Glutamatergic neuron (in vitro differentiated cells): ENCODE data around the gene ZNRD2. TPM values are rescaled to one million over a fixed set of nuclear protein-coding genes. Genes with fewer than 3 reads are reported as not detected.
A peak's percentile ranks its signal among the peaks of the same experiment; 100 is the strongest.

Source experiments
- DNase-seq: peaks from one replicate; pipeline ENCODE4 v3.0.0; 2022
- H3K27ac Mint-ChIP-seq: one replicate; pipeline ENCODE4 v1.8.0; 2020; ENCODE audit warnings: mild to moderate bottlenecking, mixed read lengths, inconsistent platforms; ENCODE audit not compliant: unreplicated experiment
- H3K27me3 Mint-ChIP-seq: one replicate; pipeline ENCODE4 v1.8.0; 2020; ENCODE audit warnings: mild to moderate bottlenecking, moderate library complexity, mixed read lengths, inconsistent platforms; ENCODE audit not compliant: unreplicated experiment
- H3K36me3 Mint-ChIP-seq: one replicate; pipeline ENCODE4 v1.8.0; 2020; ENCODE audit warnings: mild to moderate bottlenecking, mixed read lengths, inconsistent platforms; ENCODE audit not compliant: unreplicated experiment
- H3K4me1 Mint-ChIP-seq: one replicate; pipeline ENCODE4 v1.8.0; 2020; ENCODE audit warnings: mild to moderate bottlenecking, low read depth, mixed read lengths, inconsistent platforms; ENCODE audit not compliant: unreplicated experiment
- H3K4me3 Mint-ChIP-seq: one replicate; pipeline ENCODE4 v1.8.0; 2020; ENCODE audit warnings: mild to moderate bottlenecking, mixed read lengths, inconsistent platforms; ENCODE audit not compliant: unreplicated experiment
- H3K9me3 Mint-ChIP-seq: one replicate; pipeline ENCODE4 v1.8.0; 2020; ENCODE audit warnings: mild to moderate bottlenecking, moderate library complexity, mixed read lengths, inconsistent platforms; ENCODE audit not compliant: unreplicated experiment
- total RNA-seq: library from RNA; stranded (reverse); fragmentation: NEBNext Ultra II Directional; extraction: Animal tissue kit (Norgen Biotek cat#: 25700); gene quantifications from one replicate; pipeline ENCODE4 v1.2.1, GENCODE V29; 2021; ENCODE audit not compliant: unreplicated experiment
- TF ChIP-seq, protein P1 (sequence below): fragments of 200-600 bp; sonication (generic); IDR thresholded peaks from one replicate; pipeline ENCODE4 v1.5.0; 2021; ENCODE audit not compliant: partially characterized antibody, unreplicated experiment

ZNRD2 gene
- total RNA-seq, 1 donor from 2014 or later, result 37.9 TPM

DNA sequence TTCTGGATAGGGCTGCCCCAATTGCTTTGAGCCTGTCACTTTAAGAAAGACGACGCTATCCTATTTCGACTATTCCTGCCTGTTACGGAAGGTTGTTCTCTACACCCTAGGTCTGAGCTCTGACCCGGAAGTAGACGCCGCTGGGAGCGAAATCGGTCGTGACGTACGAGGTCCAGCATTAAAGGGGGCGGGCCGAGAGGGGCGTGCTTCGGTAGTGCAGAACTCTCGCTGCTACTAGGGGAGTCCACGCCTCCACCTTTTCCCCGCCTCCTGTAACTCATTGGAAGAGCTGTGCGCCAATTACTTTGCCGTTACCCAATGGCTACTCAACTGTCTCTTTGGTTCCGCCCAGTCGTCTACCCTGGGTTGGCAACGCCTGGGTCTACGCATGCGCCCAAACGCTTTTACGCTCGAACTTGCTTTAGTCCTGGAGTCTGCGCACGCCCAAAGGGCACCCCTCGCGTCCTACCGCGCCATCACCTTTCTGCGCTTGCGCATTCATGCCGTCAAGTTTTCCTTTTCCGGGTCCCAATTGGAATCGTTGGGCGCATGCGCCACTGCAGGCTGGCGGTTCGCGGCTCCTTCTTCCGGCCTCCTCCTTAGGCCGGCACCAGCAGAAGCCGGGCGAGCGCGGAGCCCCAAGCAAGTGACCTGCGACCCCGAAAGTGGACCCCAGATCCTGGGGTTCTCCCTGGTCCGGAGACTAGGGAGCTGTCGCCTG is 45.1 kb downstream of the ZNRD2 start, which contains the start of gene PCNX3:
Gene PCNX3 (plus strand): TSS at position 548 of the 721 bp plus-strand sequence. CDS start 536 bp downstream, outside the sequence.
- Mint-ChIP-seq H3K36me3 (no peaks in the 10 kb centered on the region), H3K9me3 (peaks cover 17% of the 10 kb centered on the region), H3K27me3 (peaks cover 18% of the 10 kb centered on the region), H3K4me1 (peaks cover 13% of the 10 kb centered on the region), H3K4me3 (peak within 1 kb of the TSS; percentile 96), H3K27ac (peak within 1 kb of the TSS; percentile 77)
- TF ChIP-seq, protein P1, sequence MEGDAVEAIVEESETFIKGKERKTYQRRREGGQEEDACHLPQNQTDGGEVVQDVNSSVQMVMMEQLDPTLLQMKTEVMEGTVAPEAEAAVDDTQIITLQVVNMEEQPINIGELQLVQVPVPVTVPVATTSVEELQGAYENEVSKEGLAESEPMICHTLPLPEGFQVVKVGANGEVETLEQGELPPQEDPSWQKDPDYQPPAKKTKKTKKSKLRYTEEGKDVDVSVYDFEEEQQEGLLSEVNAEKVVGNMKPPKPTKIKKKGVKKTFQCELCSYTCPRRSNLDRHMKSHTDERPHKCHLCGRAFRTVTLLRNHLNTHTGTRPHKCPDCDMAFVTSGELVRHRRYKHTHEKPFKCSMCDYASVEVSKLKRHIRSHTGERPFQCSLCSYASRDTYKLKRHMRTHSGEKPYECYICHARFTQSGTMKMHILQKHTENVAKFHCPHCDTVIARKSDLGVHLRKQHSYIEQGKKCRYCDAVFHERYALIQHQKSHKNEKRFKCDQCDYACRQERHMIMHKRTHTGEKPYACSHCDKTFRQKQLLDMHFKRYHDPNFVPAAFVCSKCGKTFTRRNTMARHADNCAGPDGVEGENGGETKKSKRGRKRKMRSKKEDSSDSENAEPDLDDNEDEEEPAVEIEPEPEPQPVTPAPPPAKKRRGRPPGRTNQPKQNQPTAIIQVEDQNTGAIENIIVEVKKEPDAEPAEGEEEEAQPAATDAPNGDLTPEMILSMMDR, result no peak
- peak; percentile 99 for DNase-seq

DNA sequence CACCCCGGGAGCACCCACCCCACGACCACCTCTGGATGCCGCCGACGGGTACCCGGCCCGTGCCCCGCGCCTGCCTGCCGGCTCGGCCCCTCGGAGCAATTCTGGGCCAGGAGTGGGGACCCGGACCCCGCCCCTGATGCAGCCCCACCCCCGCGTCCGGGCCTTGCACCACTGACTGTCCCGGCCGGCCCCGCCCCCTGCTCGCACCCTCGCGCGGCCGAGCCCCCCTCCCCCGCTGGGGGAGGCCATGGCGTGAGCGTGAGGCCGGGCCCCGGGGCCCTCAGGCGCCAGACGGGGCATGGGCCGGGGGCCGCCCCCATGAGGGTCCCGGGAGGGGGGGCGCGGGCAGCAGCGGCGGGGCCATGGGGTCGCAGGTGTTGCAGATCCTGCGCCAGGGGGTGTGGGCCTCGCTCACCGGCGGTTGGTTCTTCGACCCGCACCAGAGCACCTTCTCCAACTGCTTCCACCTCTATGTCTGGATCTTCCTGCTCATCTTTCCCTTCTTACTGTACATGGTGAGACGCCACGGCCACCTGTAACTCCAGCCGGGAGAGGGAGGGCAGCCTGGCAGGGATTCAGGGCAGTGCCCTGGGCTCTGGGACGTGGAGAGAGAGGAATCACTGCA is 45.8 kb downstream of the ZNRD2 start:
- Mint-ChIP-seq H3K4me1 (peaks cover 12% of the 10 kb centered on the region), H3K27me3 (peaks cover 18% of the 10 kb centered on the region), H3K36me3 (no peaks in the 10 kb centered on the region), H3K4me3 (peak overlapping the region; percentile 96), H3K27ac (peak overlapping the region; percentile 68), H3K9me3 (peaks cover 17% of the 10 kb centered on the region)
- TF ChIP-seq, protein P1, result no peak
- DNase-seq, result peak; percentile 53

GRCh38 chr11:65616575-65617001 is 46.3 kb downstream of the ZNRD2 start:
- H3K9me3 Mint-ChIP-seq, result peaks cover 17% of the 10 kb centered on the region
- H3K27me3 Mint-ChIP-seq, result peaks cover 18% of the 10 kb centered on the region

DNA sequence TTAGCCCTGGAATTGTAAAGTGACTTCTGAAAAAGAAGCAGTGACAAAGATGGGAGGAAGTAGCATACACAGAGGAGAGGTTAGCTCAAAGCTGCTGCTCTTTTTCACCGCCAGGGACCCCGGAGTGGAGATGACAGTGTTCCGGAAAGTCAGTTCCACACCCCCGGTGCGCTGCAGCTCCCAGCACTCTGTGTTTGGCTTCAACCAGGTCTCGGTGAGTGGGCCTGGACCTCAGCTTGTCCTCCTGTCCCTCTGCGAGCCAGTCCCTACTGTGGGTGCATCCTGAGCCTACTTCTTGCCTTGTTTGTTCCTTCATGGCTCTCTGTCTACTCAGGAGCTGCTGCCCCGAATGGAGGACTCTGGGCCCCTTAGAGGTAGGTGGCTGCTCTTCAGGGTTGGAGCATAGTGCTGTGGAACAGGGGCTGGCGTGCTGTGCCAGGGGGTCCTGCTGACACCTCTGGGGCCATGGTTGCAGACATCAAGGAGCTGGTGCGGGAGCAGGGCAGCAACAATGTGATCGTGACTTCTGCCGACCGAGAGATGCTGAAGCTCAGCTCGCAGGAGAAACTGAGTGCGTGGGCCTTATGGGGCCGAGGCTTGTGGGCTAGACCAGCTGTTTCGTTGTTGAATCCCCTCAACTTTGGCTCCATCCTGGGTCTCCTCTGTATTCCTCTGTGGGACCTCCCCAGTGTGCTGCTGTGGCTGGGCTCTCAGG is 47.0 kb downstream of the ZNRD2 start:
- H3K27me3 Mint-ChIP-seq, result peaks cover 17% of the 10 kb centered on the region
- no peak for DNase-seq
- H3K4me1 Mint-ChIP-seq, result peaks cover 8% of the 10 kb centered on the region
- H3K27ac Mint-ChIP-seq, result no peak overlapping the region
- TF ChIP-seq, protein P1, result no peak
- H3K4me3 Mint-ChIP-seq, result peak overlapping the region; percentile 96
- H3K36me3 Mint-ChIP-seq, result no peaks in the 10 kb centered on the region
- H3K9me3 Mint-ChIP-seq, result peaks cover 17% of the 10 kb centered on the region

More at GRCh38 chr11:65616575-65617001, 46.3 kb downstream of the ZNRD2 start:
- peak overlapping the region; percentile 68 for H3K27ac Mint-ChIP-seq
- H3K36me3 Mint-ChIP-seq, result no peaks in the 10 kb centered on the region
- TF ChIP-seq, protein P1, result no peak
- H3K4me1 Mint-ChIP-seq, result peaks cover 12% of the 10 kb centered on the region
- peak overlapping the region; percentile 96 for H3K4me3 Mint-ChIP-seq
- DNase-seq, result no peak
